ENCODE results near the gene C9orf152.
A peak's percentile ranks its signal among the peaks of the same experiment; 100 is the strongest.
"Not testable (repeated sequence)": the region's sequence is repeated elsewhere in the genome, so short reads cannot be mapped to it uniquely, and the experiment has no call there.

C9orf152 gene

DNA sequence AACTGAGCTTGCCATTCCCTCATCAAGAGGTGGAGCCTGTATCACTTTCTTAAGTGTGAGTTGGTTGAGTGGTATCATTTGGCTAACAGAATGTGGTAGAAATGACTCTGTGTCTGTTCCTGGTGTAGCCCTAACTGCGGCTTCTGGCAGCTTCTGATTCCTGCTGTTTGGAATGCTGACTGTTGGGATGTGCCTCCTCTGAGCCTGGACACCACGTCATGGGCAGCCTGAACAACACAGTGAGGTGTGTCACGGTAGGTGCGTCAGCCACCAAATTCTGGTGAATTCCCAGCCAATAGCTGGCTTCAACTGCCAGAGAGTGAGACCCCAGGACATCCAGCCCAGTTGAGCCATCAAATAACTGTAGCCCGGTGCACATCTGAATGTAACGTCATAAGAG is 6.1 kb upstream of the C9orf152 start:
- no peak for DNase-seq

DNA sequence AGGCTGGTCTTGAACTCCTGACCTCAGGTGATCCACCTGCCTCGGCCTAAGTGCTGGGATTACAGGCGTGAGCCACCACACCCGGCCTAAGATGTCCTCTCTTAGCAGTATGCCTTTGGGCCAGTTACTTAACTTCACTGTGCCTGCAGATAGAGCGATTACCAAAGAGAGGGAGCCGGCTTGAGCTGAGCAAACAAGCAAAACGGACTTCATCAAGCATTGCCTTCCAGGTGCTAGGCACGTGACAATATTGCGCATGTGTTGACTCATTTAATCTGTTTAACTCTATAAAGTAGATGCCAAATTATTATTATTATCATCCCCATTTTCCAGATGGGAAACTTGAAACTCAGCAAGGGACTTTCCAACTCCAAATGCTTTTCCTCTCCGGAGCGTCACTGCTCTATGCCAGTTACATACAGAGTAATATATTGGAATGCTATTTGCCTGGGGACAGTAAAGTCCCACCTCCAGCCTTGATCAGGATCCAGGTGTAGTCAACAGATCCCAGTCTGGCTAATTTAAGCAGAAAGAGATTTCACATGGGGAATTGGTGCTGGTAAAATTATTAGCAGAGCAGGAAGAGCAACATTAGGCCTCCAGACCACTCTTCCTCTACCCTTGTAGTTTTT is 5.6 kb upstream of the C9orf152 start:
- no peak for DNase-seq

DNA sequence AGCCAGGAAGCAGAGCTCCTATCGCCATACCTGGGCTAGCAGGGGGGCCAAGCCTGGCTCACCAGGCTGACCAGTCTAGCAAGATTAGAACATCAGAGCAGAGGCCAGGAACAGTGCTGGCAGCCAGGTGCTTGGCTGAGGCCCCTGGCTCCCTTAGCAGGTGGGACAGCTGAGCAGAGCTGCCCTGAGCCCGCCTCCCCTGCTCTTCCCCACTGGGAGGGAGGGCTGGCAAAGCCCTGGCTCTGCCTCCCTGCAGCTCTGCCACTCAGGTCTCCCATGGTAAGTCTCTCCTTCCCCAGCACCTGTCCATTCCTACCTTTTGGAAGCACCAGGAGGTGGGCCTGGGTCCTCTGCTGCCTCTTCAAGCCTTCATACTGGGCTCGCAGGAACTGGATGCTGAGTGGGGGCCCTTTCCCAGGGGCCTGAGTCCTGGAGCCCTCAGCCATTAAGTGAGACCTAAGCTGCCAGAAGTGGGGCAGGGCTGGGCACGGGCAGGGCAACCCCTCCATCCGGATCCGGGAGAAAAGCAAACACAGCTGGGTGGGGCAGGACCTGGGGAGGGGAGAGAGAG is 803 bp downstream of the C9orf152 start:
- peak; percentile 88 for DNase-seq

DNA sequence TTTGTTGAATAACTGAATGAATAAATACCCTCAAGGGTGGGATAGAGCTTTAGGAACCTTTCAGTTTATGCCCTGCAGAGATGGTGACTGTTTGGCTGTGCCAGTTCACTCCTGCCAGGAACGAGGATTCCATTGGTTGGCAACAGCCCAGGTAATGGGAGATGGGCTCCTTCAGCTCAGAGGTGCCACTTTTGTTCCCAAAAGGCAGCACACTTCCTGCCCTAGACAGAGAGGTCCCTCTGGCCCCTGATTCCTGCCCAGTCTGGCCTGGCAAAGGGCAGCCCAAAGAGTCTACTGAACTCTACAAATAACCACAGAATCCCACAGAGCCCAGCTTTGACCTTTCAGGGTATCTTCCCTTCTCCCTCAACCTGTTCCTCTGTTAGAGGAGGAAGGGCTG is 1.6 kb downstream of the C9orf152 start:
- DNase-seq = peak; percentile 95

DNA sequence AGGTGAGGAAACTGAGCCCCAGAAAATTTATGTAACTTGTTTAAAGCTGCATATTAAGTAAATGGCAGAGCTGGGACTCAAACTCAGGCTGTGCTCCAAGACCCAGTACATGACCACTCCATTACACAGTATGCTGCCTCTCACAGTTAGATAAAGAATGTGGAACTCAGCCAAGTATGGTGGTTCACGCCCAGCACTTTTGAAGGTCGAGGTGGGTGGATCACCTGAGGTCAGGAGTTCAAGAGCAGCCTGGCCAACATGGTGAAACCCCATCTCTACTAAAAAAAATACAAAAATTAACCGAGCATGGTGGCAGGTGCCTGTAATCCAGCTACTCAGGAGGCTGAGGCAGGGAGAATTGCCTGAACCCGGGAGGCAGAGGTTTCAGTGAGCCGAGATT is 2.3 kb downstream of the C9orf152 start:
- peak; percentile 57 for DNase-seq

DNA sequence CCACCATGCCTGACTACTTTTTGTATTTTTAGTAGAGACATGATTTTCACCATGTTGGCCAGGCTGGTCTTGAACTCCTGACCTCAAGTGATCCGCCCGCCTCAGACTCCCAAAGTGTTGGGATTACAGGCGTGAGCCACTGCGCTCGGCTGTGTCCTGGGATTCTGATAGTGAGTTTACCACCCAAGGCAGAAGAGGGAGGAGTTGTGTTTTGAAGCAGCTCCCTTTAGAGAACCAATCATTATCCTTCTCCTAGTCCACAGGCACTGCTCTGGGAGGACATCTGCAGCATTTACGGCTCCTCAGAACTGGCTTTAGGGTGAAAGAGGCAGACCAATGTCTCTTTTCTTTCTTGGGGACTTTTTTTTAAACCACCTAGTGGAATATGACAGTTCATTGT is 5.7 kb downstream of the C9orf152 start:
- no peak for DNase-seq

DNA sequence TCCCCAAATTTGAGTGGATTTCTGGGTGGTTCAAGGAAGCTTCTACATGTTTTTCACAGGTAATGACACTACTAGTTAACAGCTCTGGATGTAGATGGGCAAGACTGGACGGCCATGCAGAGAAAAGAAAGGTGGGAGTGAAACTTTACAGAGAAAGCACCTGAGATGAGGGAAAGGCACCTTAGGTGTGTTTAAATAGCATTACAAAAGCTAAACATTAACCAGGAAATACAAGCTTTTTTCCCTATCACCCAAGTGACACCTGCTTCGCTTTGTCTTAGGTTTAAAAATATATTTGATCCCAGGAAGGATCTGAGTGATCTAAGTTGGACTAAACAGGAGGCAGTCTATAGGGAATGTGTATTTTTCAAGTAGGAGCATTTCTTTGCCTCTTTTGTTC is 8.3 kb downstream of the C9orf152 start:
- no peak for DNase-seq

DNA sequence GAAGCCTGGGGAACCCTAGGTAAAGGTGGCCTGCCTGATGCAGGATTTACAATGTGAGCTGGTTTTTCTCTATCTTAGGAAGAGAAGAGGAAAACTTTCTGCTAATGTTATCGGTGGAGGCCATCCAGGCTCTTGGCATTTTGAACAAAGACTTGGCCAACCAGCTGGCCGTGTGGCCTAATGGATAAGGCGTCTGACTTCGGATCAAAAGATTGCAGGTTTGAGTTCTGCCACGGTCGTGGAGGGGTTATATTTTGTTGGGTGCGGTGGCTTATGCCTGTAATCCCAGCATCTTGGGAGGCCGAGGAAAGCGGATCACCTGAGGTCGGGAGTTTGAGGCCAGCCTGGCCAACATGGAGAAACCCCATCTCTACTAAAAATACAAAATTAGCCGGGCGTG is 9.6 kb downstream of the C9orf152 start:
- no peak for DNase-seq

DNA sequence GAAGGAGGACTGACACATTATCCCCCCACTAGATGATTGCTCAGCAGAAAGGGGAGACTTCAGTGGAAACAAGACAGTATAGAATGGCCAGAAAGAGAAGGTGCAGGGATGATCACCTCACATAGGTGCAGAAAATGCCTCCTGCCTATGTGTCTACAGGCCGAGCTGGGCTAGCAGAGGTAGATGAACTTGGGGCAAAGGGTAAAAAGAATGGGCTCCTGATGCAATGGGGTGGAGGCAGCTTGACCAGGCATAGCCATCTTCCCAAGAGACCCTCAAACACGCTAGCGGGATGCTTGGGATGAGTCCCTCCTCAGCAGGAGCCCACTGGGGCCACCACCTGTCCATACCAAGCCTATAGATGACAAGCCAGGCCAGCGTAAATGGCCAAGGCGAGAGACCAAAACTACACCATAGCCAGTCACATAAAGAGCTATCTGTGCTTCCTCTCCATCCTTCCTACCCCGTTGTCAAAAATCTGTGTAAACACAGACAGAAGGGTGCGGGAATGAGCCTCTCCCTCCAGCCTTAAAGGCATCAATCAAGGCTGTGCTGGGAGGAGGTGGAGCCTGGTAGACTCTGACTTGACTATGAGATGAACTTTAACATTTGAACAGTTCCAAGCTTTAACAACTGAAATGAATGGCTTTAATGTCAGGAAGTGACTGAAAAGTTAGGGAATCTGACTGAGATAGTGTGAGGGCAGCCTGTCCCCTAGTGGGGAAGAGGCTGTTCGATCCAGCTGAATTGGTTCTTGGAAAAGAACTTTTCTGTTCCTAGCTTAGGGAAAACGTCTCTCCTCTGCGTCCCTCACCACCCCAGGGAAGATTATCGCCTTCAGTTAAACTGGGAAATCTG is 10.4 kb downstream of the C9orf152 start:
- DNase-seq = no peak

DNA sequence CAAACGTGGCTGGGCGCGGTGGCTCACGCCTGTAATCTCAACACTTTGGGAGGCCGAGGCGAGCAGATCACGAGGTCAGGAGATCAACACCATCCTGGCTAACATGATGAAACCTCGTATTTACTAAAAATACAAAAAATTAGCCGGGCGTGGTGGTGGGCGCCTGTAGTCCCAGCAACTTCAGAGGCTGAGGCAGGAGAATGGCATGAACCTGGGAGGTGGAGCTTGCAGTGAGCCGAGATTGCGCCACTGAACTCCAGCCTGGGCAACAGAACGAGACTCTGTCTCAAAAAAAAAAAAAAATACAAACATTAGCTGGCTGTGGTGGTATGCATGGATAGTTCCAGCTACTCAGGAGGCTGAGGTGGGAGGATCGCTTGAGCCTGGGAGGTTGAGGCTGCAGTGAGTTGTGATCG is 11.9 kb downstream of the C9orf152 start:
- DNase-seq = not testable (repeated sequence)

DNA sequence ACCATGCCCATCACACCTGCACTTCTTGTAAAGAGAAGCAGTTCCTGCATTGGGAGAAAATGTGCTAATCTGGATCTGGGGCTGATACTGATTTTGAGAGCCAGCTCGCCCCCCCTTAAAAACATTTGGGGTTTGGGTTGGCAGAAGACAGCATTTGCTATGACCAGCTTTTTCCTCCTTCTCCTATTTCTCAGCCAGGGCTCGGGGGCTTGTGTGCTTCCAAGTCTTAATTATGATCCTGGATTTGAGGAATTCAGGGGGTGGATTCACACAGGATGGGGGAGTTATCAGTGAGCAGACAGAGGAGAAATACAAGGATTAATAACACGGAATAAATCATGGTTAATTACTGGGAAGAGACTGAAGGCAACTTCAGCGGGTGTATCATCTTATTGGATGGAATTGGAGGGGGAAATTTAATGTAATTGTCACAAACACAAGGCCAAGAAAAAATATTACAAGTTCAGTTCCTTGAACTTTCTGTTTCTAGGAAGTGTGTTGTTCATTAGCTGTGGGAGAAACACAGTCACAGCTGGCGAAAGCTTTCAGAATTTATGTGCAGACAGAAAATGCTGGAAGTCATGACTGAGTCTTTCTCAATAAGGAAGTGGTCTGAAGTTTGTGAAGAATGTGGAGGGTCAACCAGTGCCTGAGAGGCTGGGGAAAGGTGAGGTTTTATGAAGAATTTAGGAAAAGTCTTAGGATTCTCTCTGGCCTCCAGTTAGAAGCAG is 15.3 kb downstream of the C9orf152 start:
- DNase-seq = no peak

DNA sequence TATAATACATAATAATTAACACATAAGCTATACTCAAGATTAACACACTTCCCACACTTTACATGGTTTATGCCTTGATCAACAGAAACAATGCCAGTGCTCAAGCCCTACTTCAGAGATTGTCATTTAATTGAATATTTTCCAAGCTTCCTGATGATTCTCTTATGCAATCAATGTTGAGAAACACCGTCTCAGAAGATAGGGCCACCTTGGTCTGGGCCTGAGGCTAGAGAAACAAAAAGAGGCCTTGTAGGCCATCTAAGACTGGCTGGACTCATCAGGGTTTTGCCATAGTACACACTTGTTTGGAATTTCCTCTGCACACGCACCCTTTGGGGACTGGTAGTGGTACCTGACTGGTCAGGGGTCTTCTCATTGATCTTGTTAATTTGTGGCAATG is 16.3 kb downstream of the C9orf152 start:
- DNase-seq = no peak

DNA sequence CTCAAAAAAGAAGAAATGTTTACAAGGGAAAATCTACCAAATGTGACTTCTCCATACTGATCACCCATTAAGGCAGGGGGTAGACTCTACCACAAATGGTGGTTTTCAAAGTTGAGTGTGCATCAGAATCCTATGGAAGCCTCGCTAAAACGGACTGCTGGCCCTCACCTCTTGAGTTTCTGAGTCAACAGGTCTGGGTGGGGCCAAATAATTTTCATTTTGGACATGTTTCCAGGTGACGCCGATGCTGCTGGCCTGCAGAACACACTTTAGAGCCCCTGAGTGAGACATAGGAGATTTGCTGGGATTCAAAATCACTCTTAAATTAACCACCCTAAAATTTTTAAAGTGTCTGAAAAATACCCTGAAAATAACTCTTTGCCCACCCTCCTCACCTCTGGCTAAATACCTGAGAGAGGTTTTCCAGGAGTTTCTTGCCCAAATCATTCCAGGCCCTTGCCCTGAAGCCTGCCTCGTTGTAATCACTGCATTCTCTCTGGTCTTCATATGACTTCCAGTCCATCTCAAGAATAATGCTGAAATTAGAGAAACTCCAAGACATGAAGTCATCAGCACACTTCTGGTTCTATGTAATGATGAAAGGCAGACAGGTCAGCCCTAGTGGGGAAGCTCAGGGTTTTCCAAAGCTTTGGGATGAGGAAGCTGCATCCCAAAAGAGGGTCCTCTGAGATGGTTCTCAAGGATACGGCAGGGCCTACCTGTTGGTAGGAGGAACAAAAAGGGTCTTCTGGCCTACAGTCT is 18.2 kb downstream of the C9orf152 start:
- DNase-seq = no peak

DNA sequence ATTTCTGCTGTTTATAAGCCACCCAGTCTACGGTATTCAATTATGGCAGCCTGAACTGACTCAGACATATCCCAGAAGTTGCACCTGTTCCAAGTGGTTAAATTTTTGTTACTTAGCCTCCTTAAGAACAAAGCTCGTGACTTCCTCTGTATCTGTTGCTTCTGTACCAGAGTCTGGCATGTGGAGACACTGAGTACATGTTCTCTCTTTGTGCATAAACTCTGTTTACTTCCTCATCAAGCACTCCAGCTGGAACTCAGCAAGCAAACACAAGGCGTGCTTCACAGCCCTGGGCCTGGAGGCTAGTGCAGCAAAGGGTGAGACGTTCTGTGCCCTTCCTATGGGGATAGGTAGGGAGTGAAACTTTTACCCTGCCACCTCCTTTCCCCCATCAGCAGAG is 19.0 kb downstream of the C9orf152 start:
- peak; percentile 51 for DNase-seq

DNA sequence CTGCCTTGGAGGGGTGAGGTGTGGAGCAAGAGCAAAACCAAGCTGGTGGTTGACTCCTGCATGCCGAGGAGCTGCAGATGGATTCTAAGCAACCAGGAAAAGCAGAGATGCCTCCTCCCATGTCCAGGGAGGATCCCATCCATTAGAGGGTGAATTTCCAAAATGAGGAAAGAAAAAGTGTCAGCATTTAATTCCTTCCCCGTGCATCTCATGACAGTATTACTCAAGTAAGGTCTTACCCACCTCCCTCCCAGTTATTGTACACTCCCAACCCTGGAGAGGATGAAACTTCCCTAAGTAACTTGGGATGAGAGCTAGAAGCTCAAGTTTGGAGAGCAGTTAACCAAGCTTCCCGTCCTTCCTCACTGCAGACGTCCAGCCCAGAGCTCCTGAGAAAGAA is 19.9 kb downstream of the C9orf152 start:
- no peak for DNase-seq

DNA sequence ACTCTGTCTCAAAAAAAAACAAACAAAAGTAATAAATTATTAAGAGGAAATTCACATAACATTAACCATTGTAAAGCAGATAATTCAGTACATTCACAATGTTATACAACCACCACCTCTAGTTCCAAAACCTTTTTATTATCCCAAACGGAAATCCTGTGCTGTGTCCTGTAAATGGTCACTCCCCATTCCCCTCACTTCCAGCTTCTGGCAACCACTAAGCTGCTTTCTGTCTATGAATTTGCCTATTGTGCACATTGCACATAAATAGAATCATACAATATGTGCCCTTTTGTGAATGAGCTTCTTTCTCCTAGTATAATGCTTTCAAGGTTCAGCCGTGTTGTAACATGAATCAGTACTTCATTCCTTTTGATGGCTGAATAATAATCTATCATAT is 20.8 kb downstream of the C9orf152 start:
- DNase-seq = no peak

DNA sequence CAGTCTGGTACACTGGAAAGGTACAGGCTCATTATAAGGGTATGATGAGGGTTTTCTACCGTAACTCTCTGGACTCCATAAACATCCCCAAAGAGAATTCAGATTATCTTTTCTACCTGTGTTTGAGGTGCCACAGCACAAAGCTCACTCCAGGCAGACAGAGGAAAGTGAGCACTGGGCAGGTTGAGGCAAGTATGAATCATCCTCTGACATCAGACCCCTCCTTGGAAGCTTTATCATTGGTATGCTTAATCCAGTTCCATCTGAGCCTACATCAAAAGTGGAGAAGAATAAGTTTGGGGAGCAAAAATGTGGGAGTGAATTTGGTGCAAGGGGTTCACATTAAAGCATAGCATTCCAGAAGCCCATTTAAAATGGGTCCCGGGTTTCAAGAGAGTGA is 21.7 kb downstream of the C9orf152 start:
- no peak for DNase-seq

DNA sequence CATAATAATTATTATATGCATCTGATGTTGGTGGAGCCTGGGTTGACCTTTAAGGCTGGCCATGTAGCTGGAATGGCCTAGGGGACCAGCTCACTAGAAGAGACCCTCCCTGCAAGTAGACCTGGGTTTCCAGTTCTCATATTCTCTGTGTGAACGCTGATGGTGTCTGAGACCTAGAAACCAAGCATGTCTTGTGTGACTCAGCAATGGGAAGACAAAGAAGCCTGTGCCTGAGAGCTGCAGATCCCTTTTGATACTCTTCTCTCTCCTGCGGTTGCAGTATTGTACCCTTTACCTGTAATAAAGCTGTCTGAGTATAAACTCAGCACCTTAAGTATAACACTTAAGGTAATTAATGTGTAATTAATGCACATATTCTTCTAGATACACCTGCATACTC is 22.2 kb downstream of the C9orf152 start:
- DNase-seq = no peak

DNA sequence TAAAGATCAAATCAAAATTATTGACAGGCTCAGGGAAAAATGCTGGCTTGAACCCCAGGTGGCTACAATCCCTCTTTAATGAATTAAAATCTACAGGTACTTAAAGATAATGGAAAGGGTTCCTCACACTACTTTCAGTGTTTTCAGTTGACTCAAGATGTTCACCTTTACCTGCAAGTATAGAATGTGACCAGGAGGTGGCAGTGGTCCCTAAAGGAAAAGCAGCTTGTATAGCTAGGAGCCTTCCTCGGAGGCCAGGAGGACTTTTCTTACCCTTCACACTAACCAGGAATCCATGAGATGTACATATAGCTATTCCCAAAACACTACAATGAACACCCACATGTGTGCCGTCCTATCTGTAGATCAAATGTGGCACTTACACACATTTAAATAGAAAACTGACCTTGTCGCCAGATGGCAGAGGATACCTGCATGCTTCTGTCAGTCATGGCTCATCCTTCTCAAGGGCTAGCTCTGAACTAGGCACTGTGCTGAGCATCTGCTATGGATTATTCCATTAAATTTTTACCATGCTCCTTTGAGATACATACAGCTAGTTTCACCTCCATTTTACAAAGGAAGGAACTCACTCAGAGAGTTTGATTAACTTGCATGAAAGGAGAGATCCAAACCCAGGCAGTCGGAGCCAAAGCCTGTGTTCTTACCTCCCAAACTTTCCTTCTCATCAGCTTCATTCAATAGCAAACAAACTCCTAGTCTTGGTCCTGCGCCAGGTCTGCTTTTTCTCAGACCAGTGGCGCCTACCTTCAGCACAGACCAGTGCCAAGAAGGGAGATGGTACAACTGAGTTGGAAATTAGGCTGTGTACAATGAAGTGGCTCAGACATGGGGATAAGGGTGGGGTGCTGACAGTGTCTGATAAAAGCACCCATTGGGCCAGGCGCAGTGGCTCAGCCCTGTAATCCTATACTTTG is 24.5 kb downstream of the C9orf152 start:
- peak; percentile 86 for DNase-seq

DNA sequence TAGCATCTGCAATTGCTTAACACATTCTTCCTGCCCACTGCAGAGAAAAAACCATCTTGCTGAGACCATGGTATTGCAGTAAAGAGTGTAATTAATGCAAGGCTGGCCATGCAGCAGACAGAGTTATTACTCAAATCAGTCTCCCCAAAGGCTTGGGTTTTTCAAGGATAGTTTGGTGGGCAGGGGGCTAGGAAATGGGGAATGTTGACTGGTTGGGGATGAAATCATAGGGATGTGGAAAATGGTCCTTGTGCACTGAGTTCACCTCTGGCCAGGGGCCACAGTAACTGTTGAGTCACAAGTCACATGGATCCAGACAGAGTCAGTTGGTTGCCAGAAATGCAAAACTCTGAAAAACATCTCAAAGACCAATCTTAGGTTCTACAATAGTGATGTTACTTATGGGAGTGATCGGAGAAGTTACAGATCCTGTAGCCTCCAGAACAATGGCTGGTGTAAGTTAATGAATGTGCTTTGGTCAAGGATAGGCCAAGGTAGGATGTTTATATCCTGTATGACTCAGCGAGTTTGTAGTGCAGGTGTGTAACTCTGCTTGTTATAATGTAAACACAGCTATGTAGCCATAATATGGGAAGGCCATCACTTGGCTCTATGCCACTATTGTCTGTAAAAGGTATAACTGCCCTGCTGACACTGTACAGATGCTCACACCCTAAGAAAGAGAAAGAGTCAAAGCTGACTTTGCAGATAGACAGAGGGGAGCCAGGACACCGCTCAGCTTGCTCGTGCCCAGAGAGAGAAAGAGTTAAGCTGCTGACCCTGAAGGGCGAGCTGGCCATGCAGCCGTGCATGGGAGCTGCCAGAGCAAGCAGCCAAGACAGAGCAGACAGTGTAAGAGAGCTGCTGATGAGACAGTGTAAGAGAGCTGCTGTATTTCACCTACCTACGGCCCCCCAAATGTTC is 27.2 kb downstream of the C9orf152 start:
- DNase-seq = no peak

All from NCI-H2029 treated with DMSO at 0.1 percent for 48 hours (cell line).